A673 (cell line): ENCODE measurements around the gene SAYSD1. TPM values are rescaled to one million over a fixed set of nuclear protein-coding genes. Genes with fewer than 3 reads are reported as not detected.

ENCODE experiments used
- BruUV-seq: library from RNA; stranded (reverse); fragments of 400-500 nt; replicated peaks from 2 replicates; lab custom pipeline; 2021; lab: Mats Ljungman, UMichigan
- CTCF ChIA-PET: fragments of 300-600 bp; sonication (Branson Sonifier 250); formaldehyde crosslinking; loops from one replicate; lab custom pipeline; 2022; ENCODE audit warnings: antibody characterized with exemption; lab: Charles Lee
- POLR2A ChIA-PET: fragments of 300-600 bp; sonication (Branson Sonifier 250); formaldehyde crosslinking; loops from one replicate; lab custom pipeline; 2022; ENCODE audit warnings: antibody characterized with exemption; ENCODE audit not compliant: low non-redundant PET; lab: Charles Lee
- DNase-seq: peaks from one replicate; pipeline ENCODE4 v3.0.0-alpha.2; 2015; ENCODE audit warnings: low spot score
- H3K27ac ChIP-seq: fragments of 200-600 bp; sonication (generic); 2 replicates; pipeline ENCODE4 v1.5.1; 2016; ENCODE audit warnings: mixed run types, low read depth, mild to moderate bottlenecking, mixed read lengths, antibody characterized with exemption, low read length; ENCODE audit not compliant: poor library complexity, severe bottlenecking
- H3K27me3 ChIP-seq: fragments of 200-600 bp; sonication (generic); replicated peaks from 2 replicates; pipeline ENCODE4 v1.6.1; 2017; ENCODE audit warnings: mixed run types, low read depth, mild to moderate bottlenecking, mixed read lengths, antibody characterized with exemption, low read length; ENCODE audit not compliant: insufficient read depth, poor library complexity
- H3K36me3 ChIP-seq: fragments of 200-600 bp; sonication (generic); 2 replicates; pipeline ENCODE4 v1.6.1; 2016; ENCODE audit warnings: mixed run types, mild to moderate bottlenecking, mixed read lengths, antibody characterized with exemption, low read length; ENCODE audit not compliant: insufficient read depth, poor library complexity, severe bottlenecking
- H3K4me1 ChIP-seq: fragments of 200-600 bp; sonication (generic); 2 replicates; pipeline ENCODE4 v1.6.1; 2017; ENCODE audit warnings: mixed run types, mild to moderate bottlenecking, mixed read lengths, antibody characterized with exemption, low read length; ENCODE audit not compliant: insufficient read depth, poor library complexity, severe bottlenecking
- H3K4me3 ChIP-seq: fragments of 200-600 bp; sonication (generic); 2 replicates; pipeline ENCODE4 v1.5.1; 2016; ENCODE audit warnings: low read depth, mixed run types, mild to moderate bottlenecking, mixed read lengths, low read length; ENCODE audit not compliant: poor library complexity, severe bottlenecking
- H3K9me3 ChIP-seq: fragments of 200-600 bp; sonication (generic); 2 replicates; pipeline ENCODE4 v1.6.1; 2016; ENCODE audit warnings: mixed run types, low read depth, mild to moderate bottlenecking, mixed read lengths, antibody characterized with exemption, low read length; ENCODE audit not compliant: poor library complexity, severe bottlenecking
- EZH2 ChIP-seq: fragments of 200-600 bp; sonication (generic); IDR thresholded peaks from 2 replicates; pipeline ENCODE4 v1.6.1; 2017; ENCODE audit warnings: borderline replicate concordance, low read depth, mild to moderate bottlenecking, mixed read lengths, antibody characterized with exemption, low read length; ENCODE audit not compliant: poor library complexity, severe bottlenecking
- intact Hi-C: fragments of 100-400 bp; cut with micrococcal nuclease; formaldehyde crosslinking; loops from one replicate; pipeline ENCODE4 v1.10.0; 2022; ENCODE audit not compliant: unreplicated experiment
- total RNA-seq: library from RNA; stranded (reverse); gene quantifications from 2 replicates; pipeline ENCODE4 v1.2.3, GENCODE V29; 2021
- TF ChIP-seq, protein P1 (sequence below): fragments of 300-800, 200-600 bp; sonication (generic); conservative IDR thresholded peaks from 2 replicates; pipeline ENCODE4 v1.5.1; 2017; ENCODE audit warnings: low read depth, mild to moderate bottlenecking, antibody characterized with exemption, low read length, moderate library complexity, mixed read lengths

The SAYSD1 gene
- total RNA-seq, 1 experiment from 2014 or later = 16.2 TPM

DNA sequence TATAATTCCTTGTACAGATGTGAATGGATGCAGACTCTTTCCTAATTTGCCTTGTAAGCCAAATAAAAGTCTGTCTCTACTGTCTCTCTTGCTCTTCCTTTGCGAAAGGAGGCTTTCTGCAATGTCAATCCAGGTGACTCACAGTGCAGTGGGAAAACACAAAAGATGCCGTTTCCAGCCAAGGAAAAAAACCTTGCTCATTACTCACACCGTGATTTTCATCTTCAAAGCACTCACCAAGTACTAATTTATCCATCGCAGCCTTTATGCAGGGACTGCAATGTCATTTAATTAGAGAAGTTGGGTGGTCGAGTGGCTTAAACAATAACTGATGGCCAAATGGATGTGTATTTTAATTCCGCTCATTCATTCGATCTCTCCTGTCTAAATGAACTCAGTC is 23.8 kb downstream of the SAYSD1 start:
- TF ChIP-seq EZH2 = no peak
- TF ChIP-seq, protein P1, sequence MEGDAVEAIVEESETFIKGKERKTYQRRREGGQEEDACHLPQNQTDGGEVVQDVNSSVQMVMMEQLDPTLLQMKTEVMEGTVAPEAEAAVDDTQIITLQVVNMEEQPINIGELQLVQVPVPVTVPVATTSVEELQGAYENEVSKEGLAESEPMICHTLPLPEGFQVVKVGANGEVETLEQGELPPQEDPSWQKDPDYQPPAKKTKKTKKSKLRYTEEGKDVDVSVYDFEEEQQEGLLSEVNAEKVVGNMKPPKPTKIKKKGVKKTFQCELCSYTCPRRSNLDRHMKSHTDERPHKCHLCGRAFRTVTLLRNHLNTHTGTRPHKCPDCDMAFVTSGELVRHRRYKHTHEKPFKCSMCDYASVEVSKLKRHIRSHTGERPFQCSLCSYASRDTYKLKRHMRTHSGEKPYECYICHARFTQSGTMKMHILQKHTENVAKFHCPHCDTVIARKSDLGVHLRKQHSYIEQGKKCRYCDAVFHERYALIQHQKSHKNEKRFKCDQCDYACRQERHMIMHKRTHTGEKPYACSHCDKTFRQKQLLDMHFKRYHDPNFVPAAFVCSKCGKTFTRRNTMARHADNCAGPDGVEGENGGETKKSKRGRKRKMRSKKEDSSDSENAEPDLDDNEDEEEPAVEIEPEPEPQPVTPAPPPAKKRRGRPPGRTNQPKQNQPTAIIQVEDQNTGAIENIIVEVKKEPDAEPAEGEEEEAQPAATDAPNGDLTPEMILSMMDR = no peak

DNA sequence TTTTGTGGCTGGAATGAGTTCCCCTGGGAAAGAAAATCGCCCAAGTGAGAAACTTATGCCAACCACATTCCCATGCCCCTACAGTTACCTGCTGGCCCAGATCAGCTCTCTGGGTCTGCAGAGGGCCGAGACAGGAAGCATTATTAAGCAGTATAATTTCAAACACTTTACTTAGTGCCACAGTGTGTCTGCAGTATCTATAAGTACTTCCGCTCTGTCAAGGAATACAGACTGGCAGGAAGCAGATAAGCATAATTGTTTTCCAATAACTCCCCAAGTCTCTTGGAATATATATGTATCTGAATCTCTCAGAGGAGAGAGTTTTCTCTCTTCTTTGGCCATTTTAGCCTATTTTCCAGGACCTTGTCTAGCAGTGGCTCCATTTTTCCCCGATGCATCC is 24.9 kb downstream of the SAYSD1 start:
- BruUV-seq = no TSS peak
- no peaks in the 10 kb centered on the region for H3K36me3 ChIP-seq
- DNase-seq = no peak
- no peak overlapping the region for H3K27ac ChIP-seq
- ChIA-PET POLR2A (no interaction called here), CTCF (no interaction called here)
- TF ChIP-seq, protein P1 = no peak
- H3K4me1 ChIP-seq = no peaks in the 10 kb centered on the region
- no peaks in the 10 kb centered on the region for H3K9me3 ChIP-seq
- intact Hi-C loops = no loop called here
- no peak overlapping the region for H3K4me3 ChIP-seq
- H3K27me3 ChIP-seq = peaks cover 32% of the 10 kb centered on the region

More for the DNA sequence above, 23.8 kb downstream of the SAYSD1 start:
- intact Hi-C loops = no loop called here
- Histone ChIP-seq H3K27ac (no peak overlapping the region), H3K36me3 (no peaks in the 10 kb centered on the region), H3K27me3 (peaks cover 26% of the 10 kb centered on the region), H3K4me1 (no peaks in the 10 kb centered on the region), H3K9me3 (no peaks in the 10 kb centered on the region), H3K4me3 (no peak overlapping the region)
- no TSS peak for BruUV-seq
- no peak for DNase-seq
- CTCF ChIA-PET = no interaction called here
- POLR2A ChIA-PET = no interaction called here

DNA sequence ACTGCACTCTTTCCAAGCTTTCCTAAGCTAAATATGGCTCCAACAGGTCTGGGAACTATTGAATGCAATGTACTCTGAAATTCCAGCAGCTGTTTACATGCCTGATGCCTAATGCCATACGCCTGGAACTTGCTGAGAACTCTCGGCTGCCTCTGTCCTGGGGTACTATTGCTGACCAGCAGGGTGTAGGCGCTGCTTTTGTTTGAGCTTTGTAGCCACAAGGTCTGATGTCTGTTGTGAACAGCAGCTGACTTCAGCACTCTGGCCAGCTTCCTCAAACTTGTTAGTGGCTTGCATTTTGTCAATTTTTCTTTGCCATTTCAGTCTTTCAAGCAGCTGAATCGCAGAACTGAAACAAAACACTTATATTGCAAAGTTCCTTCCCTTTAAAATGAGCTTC is 26.7 kb downstream of the SAYSD1 start:
- Histone ChIP-seq H3K9me3 (no peaks in the 10 kb centered on the region), H3K27me3 (peaks cover 32% of the 10 kb centered on the region), H3K4me3 (no peak overlapping the region), H3K27ac (no peak overlapping the region), H3K4me1 (no peaks in the 10 kb centered on the region), H3K36me3 (no peaks in the 10 kb centered on the region)
- no TSS peak for BruUV-seq
- ChIA-PET CTCF (interaction anchor here (0.7 kb wide), 1 partner anchor 1855 kb away, joined by 3 read pairs; no protein-coding TSS in a partner anchor), POLR2A (no interaction called here)
- intact Hi-C loops = no loop called here
- DNase-seq = no peak
- TF ChIP-seq, protein P1 = 0 out of 2 replicates have a peak, but pooled peaks have one; percentile 21
- TF ChIP-seq EZH2 = no peak
